ENCODE results near the gene CRCP. TPM values are rescaled to one million over a fixed set of nuclear protein-coding genes. Genes with fewer than 3 reads are reported as not detected.

CRCP gene
- total RNA-seq, 1 experiment from 2014 or later: 47.8 TPM

- Histone ChIP-seq H3K27me3 (replicated peaks) (no peaks in the 10 kb centered on the region), H3K4me3 (no peak overlapping the region), H3K9me3 (replicated peaks) (0 out of 2 replicates have a peak, but pooled peaks cover 2% of the 10 kb centered on the region), H3K27ac (no peak overlapping the region), H3K36me3 (no peaks in the 10 kb centered on the region), H3K4me1 (replicated peaks) (peaks cover 7% of the 10 kb centered on the region)
- DNase-seq (ENCODE audit: low read depth in 1 of 2, low spot score in 2 of 2): no peak
Measured at GRCh38 chr7:66178258-66178657, 63.6 kb downstream of the CRCP start.

GRCh38 chr7:66181329-66181728 lies 66.7 kb downstream of the CRCP start:
- no peak overlapping the region for H3K27ac ChIP-seq
- no peaks in the 10 kb centered on the region for H3K36me3 ChIP-seq
- H3K4me3 ChIP-seq: no peak overlapping the region
- H3K27me3 ChIP-seq (replicated peaks): no peaks in the 10 kb centered on the region
- DNase-seq (ENCODE audit: low read depth in 1 of 2, low spot score in 2 of 2): no peak
- H3K9me3 ChIP-seq (replicated peaks): 0 out of 2 replicates have a peak, but pooled peaks cover 2% of the 10 kb centered on the region
- H3K4me1 ChIP-seq (replicated peaks): no peaks in the 10 kb centered on the region

GRCh38 chr7:66181845-66182244 lies 67.2 kb downstream of the CRCP start:
- H3K9me3 ChIP-seq (replicated peaks): 0 out of 2 replicates have a peak, but pooled peaks cover 2% of the 10 kb centered on the region
- DNase-seq (ENCODE audit: low read depth in 1 of 2, low spot score in 2 of 2): no peak
- H3K4me1 ChIP-seq (replicated peaks): no peaks in the 10 kb centered on the region
- no peaks in the 10 kb centered on the region for H3K36me3 ChIP-seq
- no peak overlapping the region for H3K4me3 ChIP-seq
- H3K27me3 ChIP-seq (replicated peaks): no peaks in the 10 kb centered on the region
- no peak overlapping the region for H3K27ac ChIP-seq

- Histone ChIP-seq H3K4me3 (no peak overlapping the region), H3K9me3 (replicated peaks) (0 out of 2 replicates have a peak, but pooled peaks cover 2% of the 10 kb centered on the region), H3K4me1 (replicated peaks) (no peaks in the 10 kb centered on the region), H3K27me3 (replicated peaks) (no peaks in the 10 kb centered on the region), H3K36me3 (no peaks in the 10 kb centered on the region), H3K27ac (no peak overlapping the region)
- no peak for DNase-seq (ENCODE audit: low read depth in 1 of 2, low spot score in 2 of 2)
Measured at GRCh38 chr7:66182920-66183319, 68.3 kb downstream of the CRCP start.

GRCh38 chr7:66183700-66184099 lies 69.1 kb downstream of the CRCP start:
- no peaks in the 10 kb centered on the region for H3K36me3 ChIP-seq

GRCh38 chr7:66185680-66186187 lies 71.1 kb downstream of the CRCP start:
- H3K36me3 ChIP-seq: no peaks in the 10 kb centered on the region
- no peak overlapping the region for H3K4me3 ChIP-seq
- H3K9me3 ChIP-seq (replicated peaks): no peaks in the 10 kb centered on the region
- H3K27ac ChIP-seq: no peak overlapping the region
- H3K4me1 ChIP-seq (replicated peaks): no peaks in the 10 kb centered on the region
- H3K27me3 ChIP-seq (replicated peaks): no peaks in the 10 kb centered on the region
- no peak for DNase-seq (ENCODE audit: low read depth in 1 of 2, low spot score in 2 of 2)

More at GRCh38 chr7:66183700-66184099, 69.1 kb downstream of the CRCP start:
- Histone ChIP-seq H3K27me3 (replicated peaks) (no peaks in the 10 kb centered on the region), H3K4me1 (replicated peaks) (no peaks in the 10 kb centered on the region), H3K9me3 (replicated peaks) (no peaks in the 10 kb centered on the region), H3K27ac (no peak overlapping the region), H3K4me3 (no peak overlapping the region)
- no peak for DNase-seq (ENCODE audit: low read depth in 1 of 2, low spot score in 2 of 2)

GRCh38 chr7:66186991-66187390 lies 72.3 kb downstream of the CRCP start:
- no peak overlapping the region for H3K27ac ChIP-seq
- no peak for DNase-seq (ENCODE audit: low read depth in 1 of 2, low spot score in 2 of 2)
- H3K4me3 ChIP-seq: no peak overlapping the region
- H3K27me3 ChIP-seq (replicated peaks): no peaks in the 10 kb centered on the region
- H3K9me3 ChIP-seq (replicated peaks): no peaks in the 10 kb centered on the region
- no peaks in the 10 kb centered on the region for H3K4me1 ChIP-seq (replicated peaks)
- no peaks in the 10 kb centered on the region for H3K36me3 ChIP-seq

- no peaks in the 10 kb centered on the region for H3K27me3 ChIP-seq (replicated peaks)
- no peak for DNase-seq (ENCODE audit: low read depth in 1 of 2, low spot score in 2 of 2)
- no peak overlapping the region for H3K4me3 ChIP-seq
Measured at GRCh38 chr7:66187905-66188304, 73.3 kb downstream of the CRCP start.

GRCh38 chr7:66188645-66189044 lies 74.0 kb downstream of the CRCP start:
- Histone ChIP-seq H3K9me3 (replicated peaks) (no peaks in the 10 kb centered on the region), H3K27me3 (replicated peaks) (no peaks in the 10 kb centered on the region), H3K4me3 (no peak overlapping the region), H3K27ac (no peak overlapping the region), H3K36me3 (no peaks in the 10 kb centered on the region), H3K4me1 (replicated peaks) (no peaks in the 10 kb centered on the region)
- no peak for DNase-seq (ENCODE audit: low read depth in 1 of 2, low spot score in 2 of 2)

More at GRCh38 chr7:66187905-66188304, 73.3 kb downstream of the CRCP start:
- Histone ChIP-seq H3K4me1 (replicated peaks) (no peaks in the 10 kb centered on the region), H3K9me3 (replicated peaks) (no peaks in the 10 kb centered on the region), H3K27ac (no peak overlapping the region), H3K36me3 (no peaks in the 10 kb centered on the region)

GRCh38 chr7:66189695-66190503 lies 75.3 kb downstream of the CRCP start:
- no peaks in the 10 kb centered on the region for H3K27me3 ChIP-seq (replicated peaks)
- no peak overlapping the region for H3K27ac ChIP-seq
- DNase-seq (ENCODE audit: low read depth in 1 of 2, low spot score in 2 of 2): no peak
- no peak overlapping the region for H3K4me3 ChIP-seq
- no peaks in the 10 kb centered on the region for H3K9me3 ChIP-seq (replicated peaks)
- H3K36me3 ChIP-seq: no peaks in the 10 kb centered on the region
- H3K4me1 ChIP-seq (replicated peaks): no peaks in the 10 kb centered on the region

- DNase-seq (ENCODE audit: low read depth in 1 of 2, low spot score in 2 of 2): no peak
- Histone ChIP-seq H3K36me3 (no peaks in the 10 kb centered on the region), H3K4me1 (replicated peaks) (no peaks in the 10 kb centered on the region), H3K27ac (no peak overlapping the region), H3K4me3 (no peak overlapping the region), H3K9me3 (replicated peaks) (no peaks in the 10 kb centered on the region), H3K27me3 (replicated peaks) (no peaks in the 10 kb centered on the region)
Measured at GRCh38 chr7:66190504-66190857, 75.8 kb downstream of the CRCP start.

- Histone ChIP-seq H3K36me3 (no peaks in the 10 kb centered on the region), H3K27me3 (replicated peaks) (no peaks in the 10 kb centered on the region), H3K4me1 (replicated peaks) (no peaks in the 10 kb centered on the region), H3K27ac (no peak overlapping the region), H3K9me3 (replicated peaks) (no peaks in the 10 kb centered on the region), H3K4me3 (no peak overlapping the region)
- DNase-seq (ENCODE audit: low read depth in 1 of 2, low spot score in 2 of 2): no peak
Measured at GRCh38 chr7:66193146-66193725, 78.6 kb downstream of the CRCP start.

- Histone ChIP-seq H3K27me3 (replicated peaks) (no peaks in the 10 kb centered on the region), H3K9me3 (replicated peaks) (no peaks in the 10 kb centered on the region), H3K4me3 (no peak overlapping the region), H3K36me3 (no peaks in the 10 kb centered on the region), H3K4me1 (replicated peaks) (no peaks in the 10 kb centered on the region), H3K27ac (no peak overlapping the region)
- DNase-seq (ENCODE audit: low read depth in 1 of 2, low spot score in 2 of 2): no peak
Measured at GRCh38 chr7:66198469-66198868, 83.8 kb downstream of the CRCP start.

- Histone ChIP-seq H3K27ac (no peak overlapping the region), H3K4me3 (no peak overlapping the region), H3K36me3 (no peaks in the 10 kb centered on the region), H3K9me3 (replicated peaks) (no peaks in the 10 kb centered on the region), H3K27me3 (replicated peaks) (no peaks in the 10 kb centered on the region), H3K4me1 (replicated peaks) (no peaks in the 10 kb centered on the region)
- no peak for DNase-seq (ENCODE audit: low read depth in 1 of 2, low spot score in 2 of 2)
Measured at GRCh38 chr7:66198956-66199355, 84.3 kb downstream of the CRCP start.
